Measurements from ENCODE around the gene MCM7. TPM values are rescaled to one million over a fixed set of nuclear protein-coding genes. Genes with fewer than 3 reads are reported as not detected.

The MCM7 gene
- total and polyA plus RNA-seq, 2 of the 13 experiments (the other 11 are each of a cell fraction or from before 2014, with no cell fraction given): 84.5 to 214 TPM

GRCh38 chr7:100089458-100090196 is 11.6 kb downstream of the MCM7 start (continued):
- TF ChIP-seq ZBTB40 (IDR thresholded peaks at IDR 0.05): peak; percentile 7; the same call in 1 of the 2 replicates
- no peak for TF ChIP-seq ZBTB40 (CRISPR knock-in tag; IDR thresholded peaks at IDR 0.05)
- no peak for TF ChIP-seq PLRG1 (conservative IDR thresholded peaks at IDR 0.05)

All from HepG2 (cell line).